Skeletal muscle tissue (tissue), 4 donors: ENCODE data around the gene COLEC11. TPM values are rescaled to one million over a fixed set of nuclear protein-coding genes. Genes with fewer than 3 reads are reported as not detected.
"Not testable (repeated sequence)": the region's sequence is repeated elsewhere in the genome, so short reads cannot be mapped to it uniquely, and the experiment has no call there.

Experiments used
- H3K27ac ChIP-seq: one replicate; pipeline ENCODE4 v1.7.0; 2013; ENCODE audit warnings: mild to moderate bottlenecking, low read depth, low read length, inconsistent platforms
- H3K27me3 ChIP-seq, 3 donors: one replicate each; pipeline ENCODE4 v1.7.0; 2013; ENCODE audit warnings: low read length in 3 of 3; ENCODE audit not compliant: control insufficient read depth in 3 of 3, insufficient read depth in 3 of 3
- H3K36me3 ChIP-seq, 3 donors: one replicate each; pipeline ENCODE4 v1.7.0; 2013; ENCODE audit warnings: low read length in 3 of 3; ENCODE audit not compliant: control insufficient read depth in 3 of 3, insufficient read depth in 3 of 3
- H3K4me1 ChIP-seq, 3 donors: one replicate each; pipeline ENCODE4 v1.7.0; 2013; ENCODE audit warnings: low read length in 3 of 3, mild to moderate bottlenecking in 3 of 3; ENCODE audit not compliant: control insufficient read depth in 3 of 3, insufficient read depth in 3 of 3
- H3K4me3 ChIP-seq, 3 donors: one replicate each; pipeline ENCODE4 v1.7.0; 2013; ENCODE audit warnings: low read length in 3 of 3
- H3K9ac ChIP-seq, 3 donors: one replicate each; pipeline ENCODE4 v1.7.0; 2013; ENCODE audit warnings: low read length in 3 of 3, mild to moderate bottlenecking in 3 of 3, moderate library complexity in 2 of 3, low read depth in 1 of 3
- H3K9me3 ChIP-seq, 3 donors: one replicate each; pipeline ENCODE4 v1.7.0; 2013; ENCODE audit warnings: low read length in 3 of 3; ENCODE audit not compliant: control insufficient read depth in 3 of 3
- total RNA-seq: library from RNA; depleted of rRNA; stranded (reverse); fragments of >200 nt; gene quantifications from one replicate; pipeline ENCODE4 v1.2.3, GENCODE V29; 2014
- donor health status: Osteomylitis.

COLEC11 gene
- total RNA-seq, 1 donor from 2014 or later, result not detected

DNA sequence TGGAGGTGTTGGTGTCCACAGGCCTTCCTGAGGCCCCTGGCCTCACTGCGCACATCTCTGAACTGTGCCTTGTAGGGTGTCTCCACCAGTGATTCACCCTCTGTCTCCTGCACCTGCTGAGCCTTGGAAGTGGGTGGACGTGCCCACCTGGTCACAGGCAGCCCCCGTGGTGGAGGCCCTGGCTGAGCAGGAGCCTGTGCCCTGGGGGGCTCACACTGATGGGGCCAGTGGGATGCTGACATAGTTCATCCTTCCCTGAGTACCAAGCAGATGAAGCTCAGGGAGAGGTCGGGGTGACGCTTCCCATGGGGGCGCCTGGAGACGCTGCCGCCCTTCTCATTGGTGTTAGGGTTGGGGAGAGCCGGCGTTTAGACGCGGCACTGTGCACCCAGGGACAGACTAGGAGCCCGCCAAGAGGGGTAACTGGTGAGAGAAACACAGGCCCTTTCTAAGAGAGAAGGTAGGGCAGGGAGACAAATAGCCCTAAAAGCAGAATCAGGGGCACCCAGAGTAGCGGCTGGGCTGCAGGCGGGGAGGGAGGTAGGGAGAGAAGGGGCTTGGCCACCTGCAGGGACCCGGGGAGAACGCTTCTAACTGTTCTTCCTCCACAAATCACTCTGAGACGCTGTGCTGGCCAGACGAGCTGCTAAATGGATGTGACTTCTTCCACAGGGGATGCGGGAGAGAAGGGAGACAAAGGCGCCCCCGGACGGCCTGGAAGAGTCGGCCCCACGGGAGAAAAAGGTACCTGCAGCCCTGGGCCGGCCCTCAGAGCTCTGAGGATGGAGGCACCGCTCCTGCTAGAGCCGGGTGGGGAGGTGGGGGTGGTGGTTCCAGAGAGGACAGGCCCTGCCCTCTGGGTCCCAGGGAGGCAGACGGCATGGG is 18.0 kb downstream of the COLEC11 start:
- Histone ChIP-seq H3K9me3 (no peaks in the 10 kb centered on the region), H3K4me1 (no peaks in the 10 kb centered on the region), H3K9ac (no peak overlapping the region)

DNA sequence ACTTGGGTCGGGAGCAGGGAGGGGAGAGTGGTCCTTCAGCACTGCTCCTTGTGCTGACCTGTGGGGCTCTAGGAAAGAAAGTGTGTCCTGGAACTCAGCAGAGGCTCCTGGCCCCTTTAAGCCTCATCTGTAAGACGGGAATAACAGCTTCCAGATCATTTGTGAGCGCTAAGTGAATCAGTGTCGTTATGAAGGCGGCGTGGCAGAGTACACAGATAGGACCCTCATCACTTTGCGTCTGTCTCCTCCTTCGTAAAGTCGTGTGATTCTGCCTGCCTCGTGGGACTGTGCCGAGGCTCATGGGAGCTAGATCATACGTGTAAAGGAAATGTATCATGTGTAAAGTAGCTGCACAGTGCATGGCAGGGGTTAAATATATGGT is 18.6 kb downstream of the COLEC11 start:
- H3K36me3 ChIP-seq, result no peaks in the 10 kb centered on the region

More for the DNA sequence above, 18.0 kb downstream of the COLEC11 start:
- Histone ChIP-seq H3K27me3 (no peaks in the 10 kb centered on the region), H3K36me3 (no peaks in the 10 kb centered on the region), H3K27ac (no peak overlapping the region), H3K4me3 (no peak overlapping the region)

DNA sequence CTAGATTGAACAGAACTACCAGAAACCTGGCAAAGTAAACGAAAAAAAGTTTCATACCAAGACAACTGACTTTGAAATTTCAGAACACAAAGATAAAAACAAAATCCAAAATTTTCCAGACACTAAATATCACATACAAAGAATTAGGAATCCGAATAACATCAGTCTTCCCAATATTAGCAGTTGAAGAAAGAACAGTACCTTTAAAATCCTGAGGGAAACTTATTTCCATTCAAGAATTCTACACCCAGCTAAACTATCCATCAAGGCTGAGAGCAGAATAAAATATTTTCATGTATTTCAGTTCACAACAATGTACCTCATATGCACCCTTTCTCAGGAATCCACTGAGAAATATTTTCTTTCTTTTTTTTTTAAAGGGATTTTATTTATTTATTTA is 19.8 kb downstream of the COLEC11 start:
- H3K27me3 ChIP-seq, H3K27ac ChIP-seq, H3K4me1 ChIP-seq, H3K9ac ChIP-seq, H3K36me3 ChIP-seq, H3K4me3 ChIP-seq, H3K9me3 ChIP-seq: not testable (repeated sequence)

More for the DNA sequence above, 18.6 kb downstream of the COLEC11 start:
- Histone ChIP-seq H3K4me1 (no peaks in the 10 kb centered on the region), H3K27me3 (no peaks in the 10 kb centered on the region), H3K9me3 (no peaks in the 10 kb centered on the region), H3K27ac (no peak overlapping the region), H3K9ac (no peak overlapping the region), H3K4me3 (no peak overlapping the region)

DNA sequence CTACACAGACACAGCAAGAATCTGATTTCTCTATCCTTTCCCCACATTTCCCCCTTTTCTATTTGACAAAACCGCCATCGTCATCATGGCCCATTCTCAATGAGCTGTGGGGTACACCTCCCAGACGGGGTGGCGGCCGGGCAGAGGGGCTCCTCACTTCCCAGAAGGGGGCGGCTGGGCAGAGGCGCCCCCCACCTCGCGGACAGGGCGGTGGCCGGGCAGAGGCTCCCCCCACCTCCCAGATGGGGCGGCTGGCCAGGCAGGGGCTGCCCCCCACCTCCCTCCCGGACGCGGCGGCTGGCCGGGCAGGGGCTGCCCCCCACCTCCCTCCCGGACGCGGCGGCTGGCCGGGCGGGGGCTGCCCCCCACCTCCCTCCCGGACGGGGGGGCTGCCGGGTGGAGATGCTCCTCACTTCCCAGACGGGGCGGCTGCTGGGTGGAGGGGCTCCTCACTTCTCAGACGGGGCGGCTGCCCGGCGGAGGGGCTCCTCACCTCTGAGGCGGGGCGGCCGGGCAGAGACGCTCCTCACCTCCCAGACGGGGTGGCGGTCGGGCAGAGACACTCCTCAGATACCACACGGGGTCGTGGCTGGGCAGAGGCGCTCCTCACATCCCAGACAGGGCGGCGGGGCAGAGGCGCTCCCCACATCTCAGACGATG is 20.8 kb downstream of the COLEC11 start:
- not testable (repeated sequence) for H3K9ac ChIP-seq, H3K4me3 ChIP-seq, H3K4me1 ChIP-seq, H3K36me3 ChIP-seq, H3K27ac ChIP-seq, H3K27me3 ChIP-seq, H3K9me3 ChIP-seq

DNA sequence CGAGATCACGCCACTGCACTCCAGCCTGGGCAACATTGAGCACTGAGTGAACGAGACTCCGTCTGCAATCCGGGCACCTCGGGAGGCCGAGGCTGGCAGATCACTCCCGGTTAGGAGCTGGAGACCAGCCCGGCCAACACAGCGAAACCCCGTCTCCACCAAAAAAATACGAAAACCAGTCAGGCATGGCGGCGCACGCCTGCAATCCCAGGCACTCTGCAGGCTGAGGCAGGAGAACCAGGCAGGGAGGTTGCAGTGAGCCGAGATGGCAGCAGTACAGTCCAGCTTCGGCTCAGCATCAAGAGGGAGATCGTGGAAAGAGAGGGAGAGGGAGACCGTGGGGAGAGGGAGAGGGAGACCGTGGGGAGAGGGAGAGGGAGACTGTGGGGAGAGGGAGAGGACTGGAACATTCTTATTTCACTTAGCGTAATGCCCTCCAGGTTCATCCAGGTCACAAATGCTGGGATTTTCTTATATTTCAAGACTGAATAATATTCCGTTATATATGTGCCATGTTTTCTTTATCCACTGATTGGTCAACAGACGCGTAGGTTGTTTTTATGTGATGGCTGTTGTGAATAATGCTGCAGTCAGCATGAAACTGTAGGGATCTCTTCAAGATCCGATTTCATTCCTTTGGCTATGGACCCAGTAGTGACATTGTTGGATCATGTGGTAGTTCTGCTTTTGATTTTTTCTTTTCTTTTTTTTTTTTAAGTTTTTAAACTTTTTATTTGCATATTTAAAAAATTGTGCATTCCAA is 21.7 kb downstream of the COLEC11 start:
- not testable (repeated sequence) for H3K9ac ChIP-seq, H3K27ac ChIP-seq, H3K4me1 ChIP-seq, H3K4me3 ChIP-seq, H3K27me3 ChIP-seq, H3K36me3 ChIP-seq, H3K9me3 ChIP-seq

DNA sequence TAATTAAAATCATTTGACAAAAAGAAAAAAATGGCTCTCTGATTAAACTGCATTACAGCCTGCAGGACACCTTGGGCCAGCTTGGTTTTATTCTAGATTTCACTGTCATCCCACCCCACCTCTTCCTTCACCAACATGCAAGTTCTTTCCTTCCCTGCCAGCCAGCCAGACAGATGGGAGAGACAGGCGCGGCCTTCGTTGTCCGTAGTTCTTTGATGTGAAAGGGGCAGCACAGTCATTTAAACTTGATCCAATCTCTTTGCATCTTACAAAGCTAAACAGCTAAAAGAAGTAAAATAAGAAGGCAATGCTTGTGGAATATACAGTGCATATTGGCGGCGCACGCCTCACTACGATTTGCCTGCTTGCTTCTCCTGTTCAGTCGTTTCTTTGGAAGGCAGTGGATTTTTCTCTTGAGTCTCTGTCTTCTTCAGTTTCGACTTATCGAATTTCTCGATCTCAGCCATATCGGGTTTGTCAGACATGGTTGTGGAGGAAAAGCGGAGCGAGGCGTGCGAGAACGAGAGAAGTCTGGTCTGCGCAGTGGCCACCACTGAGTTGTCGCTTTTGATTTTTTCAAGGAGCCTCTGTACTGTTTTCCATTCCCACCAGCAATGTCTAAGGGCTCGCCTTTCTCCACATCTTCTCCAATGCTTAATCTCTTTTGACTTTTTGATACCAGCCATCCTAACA is 22.4 kb downstream of the COLEC11 start:
- Histone ChIP-seq H3K27me3 (no peaks in the 10 kb centered on the region), H3K9me3 (no peaks in the 10 kb centered on the region), H3K4me3 (no peak overlapping the region), H3K4me1 (no peaks in the 10 kb centered on the region), H3K27ac (no peak overlapping the region), H3K9ac (no peak overlapping the region), H3K36me3 (no peaks in the 10 kb centered on the region)

DNA sequence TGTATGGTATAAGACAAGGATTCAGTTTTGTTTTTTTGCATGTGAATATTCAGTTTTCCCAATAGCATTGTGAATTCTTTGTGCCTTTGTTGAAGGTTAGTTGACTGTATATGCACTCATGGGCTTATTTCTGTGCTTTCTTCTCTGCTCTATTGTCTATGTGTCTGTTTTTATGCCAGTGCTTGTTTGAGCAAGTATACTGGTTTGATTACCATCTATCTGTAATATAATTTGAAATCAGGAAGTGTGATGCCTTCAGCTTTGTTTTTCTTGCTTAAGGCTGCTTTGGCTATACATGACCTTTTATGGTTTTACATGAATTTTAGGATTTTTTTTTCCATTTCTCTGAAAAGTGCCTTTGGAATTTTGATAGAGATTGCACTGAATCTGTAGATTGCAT is 23.5 kb downstream of the COLEC11 start:
- no peak overlapping the region for H3K4me3 ChIP-seq
- H3K9me3 ChIP-seq, result no peaks in the 10 kb centered on the region
- no peak overlapping the region for H3K27ac ChIP-seq
- no peaks in the 10 kb centered on the region for H3K27me3 ChIP-seq
- H3K4me1 ChIP-seq, result no peaks in the 10 kb centered on the region
- no peaks in the 10 kb centered on the region for H3K36me3 ChIP-seq
- no peak overlapping the region for H3K9ac ChIP-seq

DNA sequence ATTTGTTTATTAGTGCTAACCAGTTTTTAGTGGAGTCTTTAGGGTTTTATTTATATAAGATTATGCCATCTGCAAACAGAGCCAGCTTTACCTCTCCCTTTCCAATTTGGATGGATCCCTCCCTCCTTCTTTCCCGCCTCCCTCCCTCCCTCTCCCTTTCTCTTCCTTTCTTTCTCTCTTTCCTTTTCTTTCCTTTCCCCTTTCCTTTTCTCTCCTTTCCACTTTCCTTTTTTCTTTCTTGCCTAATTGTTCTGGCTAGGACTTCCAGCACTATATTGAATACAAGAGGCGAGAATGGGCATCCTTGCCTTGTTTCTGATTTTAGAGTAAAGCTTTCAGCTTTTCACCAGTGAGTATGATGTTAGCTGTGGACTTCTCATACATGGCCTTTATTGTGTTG is 24.1 kb downstream of the COLEC11 start:
- Histone ChIP-seq H3K4me1 (no peaks in the 10 kb centered on the region), H3K9me3 (no peaks in the 10 kb centered on the region), H3K27ac (no peak overlapping the region), H3K4me3 (no peak overlapping the region), H3K27me3 (no peaks in the 10 kb centered on the region), H3K9ac (no peak overlapping the region), H3K36me3 (no peaks in the 10 kb centered on the region)

DNA sequence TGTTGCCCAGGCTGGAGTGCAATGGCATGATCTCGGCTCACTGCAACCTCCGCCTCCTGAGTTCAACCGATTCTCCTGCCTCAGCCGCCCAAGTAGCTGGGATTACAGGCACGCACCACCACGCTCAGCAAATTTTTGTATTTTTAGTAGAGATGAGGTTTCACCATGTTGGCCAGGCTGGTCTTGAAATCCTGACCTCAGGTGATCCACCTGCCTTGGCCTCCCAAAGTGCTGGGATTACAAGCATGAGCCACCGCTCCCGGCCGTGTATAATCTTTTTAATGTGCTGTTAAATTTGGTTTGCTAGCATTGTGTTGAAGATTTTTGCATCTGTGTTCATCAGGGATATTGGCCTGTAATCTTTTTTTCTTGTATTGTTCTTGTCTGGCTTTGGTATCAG is 24.7 kb downstream of the COLEC11 start:
- not testable (repeated sequence) for H3K27me3 ChIP-seq, H3K9ac ChIP-seq, H3K4me1 ChIP-seq, H3K36me3 ChIP-seq, H3K9me3 ChIP-seq, H3K4me3 ChIP-seq, H3K27ac ChIP-seq
